ENCODE results near the gene CXCL8.

- no peak for TF ChIP-seq SIN3A (IDR thresholded peaks at IDR 0.05; ENCODE audit: borderline replicate concordance, insufficient read depth, low read length)
- TF ChIP-seq FOXP2 (optimal IDR thresholded peaks at IDR 0.05; ENCODE audit: borderline replicate concordance, extremely low read depth, extremely low read length, insufficient read depth), result no peak
- TF ChIP-seq TAF1 (IDR thresholded peaks at IDR 0.05; ENCODE audit: borderline replicate concordance, insufficient read depth, low read length), result no peak
- TF ChIP-seq POLR2AphosphoS5 (IDR thresholded peaks at IDR 0.05; ENCODE audit: low read depth, low read length), result no peak
Measured at GRCh38 chr4:73743281-73743680, 2.9 kb downstream of the CXCL8 start.
